Neural progenitor cell (in vitro differentiated cells): Measurements from ENCODE around the gene MYO1A. TPM values are rescaled to one million over a fixed set of nuclear protein-coding genes. Genes with fewer than 3 reads are reported as not detected.
"Not testable (repeated sequence)": the region's sequence is repeated elsewhere in the genome, so short reads cannot be mapped to it uniquely, and the experiment has no call there.

Experiments used
- DNase-seq: peaks from one replicate; pipeline ENCODE4 v3.0.0-alpha.2; 2016; ENCODE audit warnings: low spot score
- H2AFZ ChIP-seq: fragments of 200-600 bp; sonication (generic); replicated peaks from 2 replicates; pipeline ENCODE4 v1.6.1; 2016; ENCODE audit warnings: antibody characterized with exemption
- H3F3A ChIP-seq: fragments of 200-600 bp; sonication (generic); 2 replicates; pipeline ENCODE4 v1.6.1; 2016; ENCODE audit warnings: antibody characterized with exemption, low read depth
- H3K27ac ChIP-seq: fragments of 200-600 bp; sonication (generic); 2 replicates; pipeline ENCODE4 v1.5.1; 2016; ENCODE audit warnings: mild to moderate bottlenecking
- H3K27me3 ChIP-seq: fragments of 200-600 bp; sonication (generic); 2 replicates; pipeline ENCODE4 v1.6.1; 2016; ENCODE audit warnings: mild to moderate bottlenecking, moderate library complexity
- H3K36me3 ChIP-seq: fragments of 200-600 bp; sonication (generic); 2 replicates; pipeline ENCODE4 v1.5.1; 2016
- H3K4me1 ChIP-seq: fragments of 200-600 bp; sonication (generic); 2 replicates; pipeline ENCODE4 v1.6.1; 2016; ENCODE audit warnings: mixed run types
- H3K4me2 ChIP-seq: fragments of 200-600 bp; sonication (generic); 2 replicates; pipeline ENCODE4 v1.6.1; 2016
- H3K4me3 ChIP-seq: fragments of 200-600 bp; sonication (generic); 2 replicates; pipeline ENCODE4 v1.5.1; 2016
- H3K79me2 ChIP-seq: fragments of 200-600 bp; sonication (generic); 2 replicates; pipeline ENCODE4 v1.6.1; 2016; ENCODE audit warnings: low read depth
- H3K9ac ChIP-seq: fragments of 200-600 bp; sonication (generic); 2 replicates; pipeline ENCODE4 v1.6.1; 2016
- H3K9me3 ChIP-seq: fragments of 200-600 bp; sonication (generic); 2 replicates; pipeline ENCODE4 v1.5.1; 2016; ENCODE audit warnings: low read depth
- H4K20me1 ChIP-seq: fragments of 200-600 bp; sonication (generic); 2 replicates; pipeline ENCODE4 v1.6.1; 2016; ENCODE audit warnings: low read depth
- H3K27ac Mint-ChIP-seq: 3 replicates; pipeline ENCODE4 v1.8.0; 2021; ENCODE audit warnings: mixed read lengths
- H3K27me3 Mint-ChIP-seq: 2 replicates; pipeline ENCODE4 v1.8.0; 2022; ENCODE audit warnings: low read depth, mild to moderate bottlenecking, inconsistent platforms, moderate library complexity, mixed read lengths; ENCODE audit not compliant: insufficient read depth
- H3K36me3 Mint-ChIP-seq: 3 replicates; pipeline ENCODE4 v1.8.0; 2021; ENCODE audit warnings: mixed read lengths
- H3K4me1 Mint-ChIP-seq: 3 replicates; pipeline ENCODE4 v1.8.0; 2021; ENCODE audit warnings: mixed read lengths
- H3K4me3 Mint-ChIP-seq: 3 replicates; pipeline ENCODE4 v1.8.0; 2021; ENCODE audit warnings: mild to moderate bottlenecking, moderate library complexity, mixed read lengths
- H3K9me3 Mint-ChIP-seq: 3 replicates; pipeline ENCODE4 v1.8.0; 2020; ENCODE audit warnings: mixed read lengths
- EZH2 ChIP-seq: fragments of 200-600 bp; sonication (generic); IDR thresholded peaks from 2 replicates; pipeline ENCODE4 v1.6.1; 2017; ENCODE audit warnings: antibody characterized with exemption, mild to moderate bottlenecking, moderate library complexity
- EZH2phosphoT487 ChIP-seq: fragments of 200-600 bp; sonication (generic); IDR thresholded peaks from 2 replicates; pipeline ENCODE4 v1.6.1; 2017; ENCODE audit warnings: antibody characterized with exemption
- total RNA-seq: library from RNA; depleted of rRNA; stranded (reverse); fragments of >200 nt; gene quantifications from 2 replicates; pipeline ENCODE4 v1.2.3, GENCODE V29; 2015; ENCODE audit warnings: low replicate concordance
- TF ChIP-seq, protein P1 (sequence below): fragments of 200-600 bp; sonication (generic); IDR thresholded peaks from 2 replicates; pipeline ENCODE4 v1.5.1; 2017; ENCODE audit warnings: antibody characterized with exemption, mild to moderate bottlenecking

MYO1A gene
- total RNA-seq, 1 donor from 2014 or later: not detected

DNA sequence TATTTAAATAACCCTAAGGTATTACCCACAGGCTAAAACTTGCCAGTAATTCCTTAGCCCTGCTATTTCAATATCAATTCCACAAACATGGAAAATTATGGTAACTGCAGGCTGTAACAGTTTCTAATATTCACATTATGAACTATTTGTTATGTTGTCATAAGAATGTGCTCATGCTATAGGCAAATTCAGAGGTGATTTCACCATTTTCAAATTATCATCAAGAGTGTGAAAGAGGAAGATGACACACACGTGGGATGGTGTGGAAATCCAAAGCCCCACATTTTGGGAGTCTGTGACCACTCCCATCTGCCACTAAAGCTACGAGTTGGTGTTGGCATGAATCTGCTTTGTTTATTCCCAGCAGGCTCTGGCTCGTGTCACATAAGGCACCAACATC is 5.9 kb upstream of the MYO1A start:
- H3K4me3 Mint-ChIP-seq: no peak overlapping the region
- H3K27me3 ChIP-seq: no peaks in the 10 kb centered on the region
- no peak for TF ChIP-seq EZH2phosphoT487
- H2AFZ ChIP-seq: no peak overlapping the region
- H3K27ac ChIP-seq: no peak overlapping the region
- H3K27me3 Mint-ChIP-seq: peaks cover 4% of the 10 kb centered on the region
- DNase-seq: no peak
- no peaks in the 10 kb centered on the region for H3K9me3 Mint-ChIP-seq
- no peaks in the 10 kb centered on the region for H3K4me1 Mint-ChIP-seq
- peaks cover 22% of the 10 kb centered on the region for H3K36me3 Mint-ChIP-seq
- no peak overlapping the region for H3K9ac ChIP-seq
- no peaks in the 10 kb centered on the region for H3K9me3 ChIP-seq
- no peak overlapping the region for H3K4me3 ChIP-seq
- peaks cover 22% of the 10 kb centered on the region for H3K36me3 ChIP-seq
- H3K4me2 ChIP-seq: no peak overlapping the region
- H3F3A ChIP-seq: peaks cover 18% of the 10 kb centered on the region
- H4K20me1 ChIP-seq: no peaks in the 10 kb centered on the region
- H3K4me1 ChIP-seq: no peaks in the 10 kb centered on the region
- H3K27ac Mint-ChIP-seq: no peak overlapping the region
- H3K79me2 ChIP-seq: no peaks in the 10 kb centered on the region

DNA sequence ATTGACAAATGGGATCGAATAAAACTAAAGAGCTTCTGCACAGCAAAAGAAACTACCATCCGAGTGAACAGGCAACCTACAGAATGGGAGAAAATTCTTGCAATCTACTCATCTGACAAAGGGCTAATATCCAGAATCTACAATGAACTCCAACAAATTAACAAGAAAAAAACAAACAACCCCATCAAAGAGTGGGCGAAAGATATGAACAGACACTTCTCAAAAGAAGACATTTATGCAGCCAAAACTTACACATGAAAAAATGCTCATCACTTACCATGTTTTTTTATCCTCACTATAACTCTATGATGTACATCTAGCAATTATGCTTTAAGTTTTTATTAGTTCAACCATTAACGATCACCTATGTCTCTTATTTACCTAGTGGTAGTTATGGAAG is 4.0 kb upstream of the MYO1A start:
- H3K4me1 ChIP-seq, H3K27me3 Mint-ChIP-seq, H3K27ac Mint-ChIP-seq, H3K9me3 ChIP-seq, H3K4me3 ChIP-seq, H3K9ac ChIP-seq, DNase-seq, H3K27me3 ChIP-seq, H3K4me1 Mint-ChIP-seq, H3K27ac ChIP-seq, H4K20me1 ChIP-seq, H3K9me3 Mint-ChIP-seq, H3K4me3 Mint-ChIP-seq, H2AFZ ChIP-seq, H3K36me3 ChIP-seq, H3K79me2 ChIP-seq, H3K4me2 ChIP-seq: not testable (repeated sequence)
- peaks cover 16% of the 10 kb centered on the region for H3K36me3 Mint-ChIP-seq
- H3F3A ChIP-seq: peaks cover 14% of the 10 kb centered on the region

DNA sequence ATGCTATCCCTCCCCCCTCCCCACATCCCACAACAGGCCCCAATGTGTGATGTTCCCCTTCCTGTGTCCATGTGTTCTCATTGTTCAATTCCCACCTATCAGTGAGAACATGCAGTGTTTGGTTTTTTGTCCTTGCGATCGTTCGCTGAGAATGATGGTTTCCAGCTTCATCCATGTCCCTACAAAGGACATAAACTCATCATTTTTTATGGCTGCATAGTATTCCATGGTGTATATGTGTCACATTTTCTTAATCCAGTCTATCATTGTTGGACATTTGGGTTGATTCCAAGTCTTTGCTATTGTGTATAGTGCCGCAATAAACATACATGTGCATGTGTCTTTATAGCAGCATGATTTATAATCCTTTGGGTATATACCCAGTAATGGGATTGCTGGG is 3.2 kb upstream of the MYO1A start:
- H3K4me1 Mint-ChIP-seq, H3K4me3 Mint-ChIP-seq, H3K27me3 ChIP-seq, H2AFZ ChIP-seq, H3K27ac ChIP-seq, H3K4me3 ChIP-seq, H3K4me1 ChIP-seq, H3K27me3 Mint-ChIP-seq, H3K9me3 Mint-ChIP-seq, H4K20me1 ChIP-seq, H3K4me2 ChIP-seq, H3K27ac Mint-ChIP-seq, DNase-seq, H3K79me2 ChIP-seq, H3K36me3 ChIP-seq, H3K9me3 ChIP-seq, H3K9ac ChIP-seq: not testable (repeated sequence)
- H3F3A ChIP-seq: peaks cover 14% of the 10 kb centered on the region
- H3K36me3 Mint-ChIP-seq: peaks cover 12% of the 10 kb centered on the region

DNA sequence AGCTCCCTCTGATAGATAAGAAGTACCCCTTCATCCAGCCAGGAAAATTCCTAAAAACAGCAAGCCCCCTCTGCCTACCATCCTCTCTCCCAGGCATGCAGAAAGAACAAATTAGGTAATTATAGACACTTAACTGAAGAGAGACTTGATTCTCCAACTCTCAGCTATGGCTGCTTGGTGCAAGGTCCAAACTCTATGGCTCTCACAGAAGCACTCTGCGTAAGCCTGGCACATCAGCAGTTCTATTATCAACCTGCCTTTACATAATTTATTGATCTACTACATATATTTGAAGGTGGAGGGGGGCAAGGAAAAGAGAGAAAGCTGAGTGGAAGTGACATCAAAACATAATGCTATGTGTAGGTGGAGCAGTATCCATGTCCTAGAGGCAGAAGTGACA is 1.1 kb upstream of the MYO1A start:
- no peaks in the 10 kb centered on the region for H3K9me3 Mint-ChIP-seq
- H3K27me3 Mint-ChIP-seq: peaks cover 8% of the 10 kb centered on the region
- Histone ChIP-seq H3F3A (peaks cover 14% of the 10 kb centered on the region), H3K4me1 (no peaks in the 10 kb centered on the region), H3K4me3 (no peak overlapping the region), H2AFZ (no peak overlapping the region), H3K27ac (no peak overlapping the region), H3K9me3 (no peaks in the 10 kb centered on the region), H3K9ac (no peak overlapping the region), H3K4me2 (no peak overlapping the region), H3K36me3 (no peaks in the 10 kb centered on the region), H4K20me1 (no peaks in the 10 kb centered on the region), H3K27me3 (no peaks in the 10 kb centered on the region), H3K79me2 (no peaks in the 10 kb centered on the region)
- H3K4me1 Mint-ChIP-seq: no peaks in the 10 kb centered on the region
- H3K4me3 Mint-ChIP-seq: no peak overlapping the region
- TF ChIP-seq, protein P1, sequence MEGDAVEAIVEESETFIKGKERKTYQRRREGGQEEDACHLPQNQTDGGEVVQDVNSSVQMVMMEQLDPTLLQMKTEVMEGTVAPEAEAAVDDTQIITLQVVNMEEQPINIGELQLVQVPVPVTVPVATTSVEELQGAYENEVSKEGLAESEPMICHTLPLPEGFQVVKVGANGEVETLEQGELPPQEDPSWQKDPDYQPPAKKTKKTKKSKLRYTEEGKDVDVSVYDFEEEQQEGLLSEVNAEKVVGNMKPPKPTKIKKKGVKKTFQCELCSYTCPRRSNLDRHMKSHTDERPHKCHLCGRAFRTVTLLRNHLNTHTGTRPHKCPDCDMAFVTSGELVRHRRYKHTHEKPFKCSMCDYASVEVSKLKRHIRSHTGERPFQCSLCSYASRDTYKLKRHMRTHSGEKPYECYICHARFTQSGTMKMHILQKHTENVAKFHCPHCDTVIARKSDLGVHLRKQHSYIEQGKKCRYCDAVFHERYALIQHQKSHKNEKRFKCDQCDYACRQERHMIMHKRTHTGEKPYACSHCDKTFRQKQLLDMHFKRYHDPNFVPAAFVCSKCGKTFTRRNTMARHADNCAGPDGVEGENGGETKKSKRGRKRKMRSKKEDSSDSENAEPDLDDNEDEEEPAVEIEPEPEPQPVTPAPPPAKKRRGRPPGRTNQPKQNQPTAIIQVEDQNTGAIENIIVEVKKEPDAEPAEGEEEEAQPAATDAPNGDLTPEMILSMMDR: no peak
- TF ChIP-seq EZH2: no peak
- no peak for TF ChIP-seq EZH2phosphoT487
- no peak for DNase-seq
- H3K27ac Mint-ChIP-seq: no peak overlapping the region
- H3K36me3 Mint-ChIP-seq: no peaks in the 10 kb centered on the region

DNA sequence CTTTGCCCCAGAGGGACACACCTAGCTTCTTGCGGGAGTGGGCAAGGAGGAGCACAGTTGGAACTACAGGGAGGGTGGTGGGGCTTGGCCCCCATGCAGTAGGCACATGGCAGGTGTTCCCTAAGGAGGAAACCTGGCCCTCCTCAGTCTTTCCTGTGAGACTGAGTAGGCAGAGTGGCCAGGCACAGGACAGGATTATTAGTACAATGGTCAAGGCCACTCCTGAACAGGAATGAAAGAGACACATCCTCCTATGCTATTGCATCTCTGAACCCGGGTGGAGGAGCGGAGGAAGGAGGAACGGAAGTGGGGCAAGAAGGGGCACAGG is 846 bp downstream of the MYO1A start:
- Mint-ChIP-seq H3K4me1 (no peaks in the 10 kb centered on the region), H3K36me3 (no peaks in the 10 kb centered on the region), H3K4me3 (no peak overlapping the region), H3K9me3 (no peaks in the 10 kb centered on the region), H3K27me3 (peaks cover 12% of the 10 kb centered on the region), H3K27ac (no peak overlapping the region)
- no peaks in the 10 kb centered on the region for H3K27me3 ChIP-seq
- H3F3A ChIP-seq: peaks cover 11% of the 10 kb centered on the region
- H3K9ac ChIP-seq: no peak overlapping the region
- no peak for DNase-seq
- no peak for TF ChIP-seq EZH2phosphoT487
- no peak for TF ChIP-seq EZH2
- TF ChIP-seq, protein P1: no peak
- no peak overlapping the region for H2AFZ ChIP-seq
- no peaks in the 10 kb centered on the region for H3K36me3 ChIP-seq
- no peaks in the 10 kb centered on the region for H4K20me1 ChIP-seq
- no peak overlapping the region for H3K4me3 ChIP-seq
- no peaks in the 10 kb centered on the region for H3K79me2 ChIP-seq
- no peaks in the 10 kb centered on the region for H3K9me3 ChIP-seq
- no peak overlapping the region for H3K4me2 ChIP-seq
- H3K4me1 ChIP-seq: no peaks in the 10 kb centered on the region
- H3K27ac ChIP-seq: no peak overlapping the region
